D721Med (cell line): ENCODE results near the gene BAIAP3.

Experiments
- DNase-seq: peaks from one replicate; pipeline ENCODE4 v3.0.0; 2011; ENCODE audit warnings: low spot score; ENCODE audit not compliant: insufficient read length
- FAIRE-seq: peaks from 2 replicates; lab custom pipeline; 2011; peaks lifted over from hg19 to GRCh38; lab: Jason Lieb, UNC
- CTCF ChIP-seq: IDR thresholded peaks from 2 replicates; pipeline ENCODE4 v1.5.1; 2012; ENCODE audit warnings: mild to moderate bottlenecking, control low read depth; ENCODE audit not compliant: insufficient read depth; ENCODE audit errors: missing control alignments

Gene BAIAP3

GRCh38 chr16:1305823-1306222 lies 27.6 kb upstream of the BAIAP3 start:
- DNase-seq (no peak), FAIRE-seq (no peak)
- no peak for TF ChIP-seq CTCF

DNA sequence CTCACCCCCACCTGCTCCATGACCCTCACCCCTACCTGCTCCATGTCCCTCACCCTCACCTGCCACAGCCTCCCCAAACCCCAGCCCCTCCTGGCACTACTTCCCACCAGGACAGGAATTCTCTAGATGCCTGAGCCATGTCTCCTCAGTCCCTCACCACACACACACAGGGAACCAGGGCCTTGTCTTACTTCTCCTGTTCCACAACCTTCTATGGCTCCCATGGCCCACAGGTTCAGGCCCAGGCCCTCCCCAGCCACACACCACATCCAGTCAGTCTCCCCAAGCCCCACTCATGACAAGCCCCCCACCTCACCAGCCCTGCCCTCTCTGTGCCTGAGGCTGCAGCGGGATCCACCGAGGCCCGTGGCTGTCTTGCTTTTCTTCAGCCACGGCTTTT lies 27.1 kb upstream of the BAIAP3 start:
- no peak for FAIRE-seq
- no peak for TF ChIP-seq CTCF
- no peak for DNase-seq

DNA sequence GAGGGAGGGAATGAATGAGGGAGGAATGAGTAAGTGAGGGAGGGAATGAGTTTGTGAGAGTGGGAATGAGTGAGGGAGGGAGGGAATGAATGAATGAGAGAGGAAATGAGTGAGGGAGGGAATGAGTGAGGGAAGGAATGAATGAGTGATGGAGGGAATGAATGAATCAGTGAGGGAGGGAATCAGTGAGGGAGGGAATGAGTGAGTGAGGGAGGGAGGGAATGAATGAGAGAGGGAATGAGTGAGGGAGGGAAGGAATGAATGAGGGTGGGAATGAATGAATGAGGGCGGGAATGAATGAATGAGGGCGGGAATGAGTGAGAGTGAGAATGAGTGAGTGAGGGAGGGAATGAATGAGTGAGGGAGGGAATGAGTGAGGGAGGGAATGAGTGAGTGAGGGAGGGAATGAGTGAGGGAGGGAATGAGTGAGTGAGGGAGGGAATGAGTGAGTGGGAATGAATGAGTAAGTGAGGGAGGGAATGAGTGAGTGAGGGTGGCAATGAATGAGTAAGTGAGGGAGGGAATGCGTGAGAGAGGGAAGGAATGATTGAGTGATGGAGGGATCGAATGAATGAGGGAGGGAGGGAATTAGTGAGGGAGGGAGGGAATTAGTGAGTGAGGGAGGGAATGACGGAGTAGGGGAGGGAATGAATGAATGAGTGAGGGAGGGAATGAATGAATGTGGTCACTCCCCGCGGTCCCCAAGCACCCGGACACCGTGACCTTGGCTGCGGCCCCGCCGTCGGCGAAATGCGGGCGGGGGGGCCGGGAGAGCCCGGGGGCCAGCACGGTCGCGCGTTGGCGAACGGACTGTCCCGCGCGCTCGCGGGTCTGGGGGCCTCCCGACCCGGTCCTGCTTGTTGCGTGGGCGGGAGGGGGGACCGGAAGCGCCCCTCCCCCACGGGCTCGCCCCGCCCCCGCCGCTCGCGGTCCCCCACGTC lies 25.1 kb upstream of the BAIAP3 start:
- FAIRE-seq (no peak), DNase-seq (no peak)
- no peak for TF ChIP-seq CTCF

DNA sequence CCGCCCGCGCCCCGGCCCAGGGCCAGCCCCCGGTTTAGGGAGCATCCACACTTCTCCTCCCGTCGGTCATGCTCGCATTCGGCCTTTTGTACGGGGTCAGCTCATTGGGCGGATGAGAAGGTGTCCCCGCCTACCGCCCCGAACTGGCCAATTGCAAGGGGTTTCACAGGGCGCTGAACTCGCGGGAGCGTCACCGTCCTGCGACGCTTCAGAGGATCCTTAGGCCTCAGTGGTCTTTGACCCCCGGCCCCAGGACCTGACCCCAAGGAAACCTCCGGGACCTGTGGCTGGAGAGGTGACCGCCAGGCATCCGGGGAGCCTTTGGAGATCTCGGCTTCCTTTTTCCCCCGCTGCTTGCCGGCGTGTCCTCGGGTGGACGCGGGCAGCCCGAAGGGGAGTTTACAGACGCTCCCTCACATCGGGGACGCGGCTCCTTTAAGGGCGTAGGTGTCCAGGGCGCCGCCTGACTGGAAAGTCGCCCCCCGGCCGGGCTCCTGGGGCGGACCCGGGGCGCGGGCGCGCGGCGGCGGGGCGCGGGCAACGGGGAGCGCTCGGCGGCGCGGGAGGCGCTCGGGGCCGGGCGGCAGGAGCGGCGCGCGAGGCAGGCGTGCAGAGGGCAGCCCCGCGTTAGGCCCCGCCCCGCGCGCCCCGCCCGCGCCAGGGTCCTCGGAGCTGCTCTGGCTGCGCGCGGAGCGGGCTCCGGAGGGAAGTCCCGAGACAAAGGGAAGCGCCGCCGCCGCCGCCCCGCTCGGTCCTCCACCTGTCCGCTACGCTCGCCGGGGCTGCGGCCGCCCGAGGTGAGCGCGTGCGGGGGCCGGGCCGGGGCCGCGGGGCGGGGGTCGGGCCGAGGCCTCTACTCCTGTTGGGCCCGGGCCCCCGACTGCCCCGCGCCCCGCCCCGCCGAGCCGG lies 24.2 kb upstream of the BAIAP3 start, which contains the start of gene UBE2I:
Gene UBE2I, plus strand, starts transcription at position 660 of the 909 bp plus-strand sequence. CDS start 4,395 bp downstream, outside the sequence.
- DNase-seq (peak; percentile 87), FAIRE-seq (no peak)
- TF ChIP-seq CTCF, result no peak

GRCh38 chr16:1309888-1310831 lies 23.3 kb upstream of the BAIAP3 start:
- FAIRE-seq, result no peak
- no peak for DNase-seq

More at GRCh38 chr16:1309888-1310831, 23.3 kb upstream of the BAIAP3 start:
- TF ChIP-seq CTCF, result no peak
